HCT116 (cell line): ENCODE data around the gene PLPP7. TPM values are rescaled to one million over a fixed set of nuclear protein-coding genes. Genes with fewer than 3 reads are reported as not detected.

Source experiments
- ATAC-seq: fragments of 200-7000 bp; cut with Tn5 transposase; 2 replicates; pipeline ENCODE4 v1.9.1; 2020; ENCODE audit warnings: mild to moderate bottlenecking, moderate library complexity
- BruUV-seq: library from RNA; stranded (reverse); fragments of 400-500 nt; replicated peaks from 2 replicates; lab custom pipeline; 2021; lab: Mats Ljungman, UMichigan
- CTCF ChIA-PET: fragments of 300-600 bp; sonication (Branson Sonifier 250); formaldehyde crosslinking; loops from one replicate; lab custom pipeline; 2021; ENCODE audit warnings: antibody characterized with exemption; lab: Charles Lee
- POLR2A ChIA-PET: fragments of 300-600, 350-600 bp; sonication (Branson Sonifier 250); formaldehyde crosslinking; loops from one replicate; lab custom pipeline; 2021; ENCODE audit warnings: antibody characterized with exemption; lab: Charles Lee
- RAD21 ChIA-PET, 2 experiments: fragments of 300-600 bp; sonication (Branson Sonifier 250); formaldehyde crosslinking; loops; one replicate each; lab custom pipeline; 2023; ENCODE audit warnings: low total read pairs in 2 of 2; ENCODE audit not compliant: uncharacterized antibody in 2 of 2, unreplicated experiment in 2 of 2, low non-redundant PET in 1 of 2; lab: Charles Lee
- DNase-seq: peaks from one replicate; pipeline ENCODE4 v3.0.0-alpha.2; 2010; ENCODE audit warnings: low read depth, low spot score
- H2AFZ ChIP-seq: fragments of 200-600 bp; shearing (Covaris generic), sonication (generic); 2 replicates; pipeline ENCODE4 v1.6.1; 2017; ENCODE audit warnings: low read depth, mixed run types, mixed read lengths, antibody characterized with exemption, low read length; ENCODE audit not compliant: poor library complexity, severe bottlenecking
- H3K27ac ChIP-seq: 2 replicates; pipeline ENCODE4 v1.5.1; 2012; ENCODE audit warnings: low read depth, low read length
- H3K27me3 ChIP-seq: fragments of 200-600 bp; sonication (generic); 2 replicates; pipeline ENCODE4 v1.6.1; 2016; ENCODE audit warnings: mixed run types, low read length, mixed read lengths; ENCODE audit not compliant: insufficient read depth
- H3K36me3 ChIP-seq, 2 experiments: fragments of 200-500 bp in 1 of 2; fragments of 200-600 bp in 1 of 2; sonication (Bioruptor generic) in 1 of 2; sonication (generic) in 1 of 2; 2 replicates each; pipeline versions ENCODE4 v1.5.1 to v1.6.1; 2014 to 2016; ENCODE audit warnings: low read length in 2 of 2, inconsistent platforms in 1 of 2, mixed read lengths in 1 of 2, mixed run types in 1 of 2; ENCODE audit not compliant: insufficient read depth in 2 of 2, control insufficient read depth in 1 of 2
- H3K4me1 ChIP-seq, 2 experiments: fragments of 200-600 bp in 1 of 2; sonication (generic) in 1 of 2; 2 replicates each; pipeline versions ENCODE4 v1.5.1 to v1.6.1; 2012 to 2017; ENCODE audit warnings: low read length in 2 of 2, inconsistent platforms in 1 of 2, mild to moderate bottlenecking in 1 of 2, mixed read lengths in 1 of 2, mixed run types in 1 of 2, moderate library complexity in 1 of 2; ENCODE audit not compliant: insufficient read depth in 2 of 2, control insufficient read depth in 1 of 2
- H3K4me2 ChIP-seq: fragments of 200-600 bp; sonication (generic); 2 replicates; pipeline ENCODE4 v1.6.1; 2017; ENCODE audit warnings: mixed run types, low read length, mixed read lengths
- H3K4me3 ChIP-seq, 2 experiments: fragments of 200-600 bp in 1 of 2; sonication (generic) in 1 of 2; replicated peaks in 1 of 2; 2 replicates each; pipeline ENCODE4 v1.5.1; 2011 to 2016; ENCODE audit warnings: low read length in 2 of 2, control low read depth in 1 of 2, low read depth in 1 of 2, mild to moderate bottlenecking in 1 of 2, mixed read lengths in 1 of 2, mixed run types in 1 of 2
- H3K79me2 ChIP-seq: fragments of 200-600 bp; sonication (generic); 2 replicates; pipeline ENCODE4 v1.6.1; 2017; ENCODE audit warnings: mild to moderate bottlenecking, mixed run types, low read length, moderate library complexity, mixed read lengths; ENCODE audit not compliant: insufficient read depth
- H3K9ac ChIP-seq: fragments of 200-600 bp; sonication (generic); 2 replicates; pipeline ENCODE4 v1.6.1; 2016; ENCODE audit warnings: low read length, mixed read lengths
- H3K9me2 ChIP-seq: fragments of 200-600 bp; sonication (generic), shearing (Covaris generic); 2 replicates; pipeline ENCODE4 v1.6.1; 2017; ENCODE audit warnings: mixed run types, mild to moderate bottlenecking, moderate library complexity; ENCODE audit not compliant: insufficient read depth
- H3K9me3 ChIP-seq, 2 experiments: fragments of 200-500 bp in 1 of 2; fragments of 200-600 bp in 1 of 2; sonication (Bioruptor generic) in 1 of 2; sonication (generic) in 1 of 2; 2 replicates each; pipeline ENCODE4 v1.6.1; 2014 to 2017; ENCODE audit warnings: low read length in 2 of 2, mixed read lengths in 2 of 2, inconsistent platforms in 1 of 2, low read depth in 1 of 2, mild to moderate bottlenecking in 1 of 2, mixed run types in 1 of 2, moderate library complexity in 1 of 2; ENCODE audit not compliant: control insufficient read depth in 1 of 2, insufficient read depth in 1 of 2
- H4K20me1 ChIP-seq: fragments of 200-600 bp; sonication (generic), shearing (Covaris generic); 2 replicates; pipeline ENCODE4 v1.6.1; 2017; ENCODE audit warnings: mixed run types, mild to moderate bottlenecking, moderate library complexity; ENCODE audit not compliant: insufficient read depth
- CBX3 ChIP-seq: IDR thresholded peaks from 2 replicates; pipeline ENCODE4 v1.6.1; 2012; ENCODE audit warnings: low read depth
- CEBPB ChIP-seq: IDR thresholded peaks from 2 replicates; pipeline ENCODE4 v1.6.1; 2012; ENCODE audit warnings: low read depth
- EGR1 ChIP-seq: IDR thresholded peaks from 2 replicates; pipeline ENCODE4 v1.6.1; 2012; ENCODE audit warnings: low read depth
- ELF1 ChIP-seq: IDR thresholded peaks from 2 replicates; pipeline ENCODE4 v1.6.1; 2012; ENCODE audit warnings: low read depth, borderline replicate concordance
- EZH2 ChIP-seq: fragments of 200-600 bp; sonication (generic); IDR thresholded peaks from 2 replicates; pipeline ENCODE4 v1.6.1; 2017; ENCODE audit warnings: antibody characterized with exemption, mixed run types
- REST ChIP-seq: IDR thresholded peaks from 2 replicates; pipeline ENCODE4 v1.6.1; 2012; ENCODE audit warnings: low read depth
- SIN3A ChIP-seq: IDR thresholded peaks from 2 replicates; pipeline ENCODE4 v1.6.1; 2012; ENCODE audit warnings: low read depth
- SRF ChIP-seq: IDR thresholded peaks from 2 replicates; pipeline ENCODE4 v1.6.1; 2012; ENCODE audit warnings: low read depth
- ZBTB33 ChIP-seq: IDR thresholded peaks from 2 replicates; pipeline ENCODE4 v1.6.1; 2011; ENCODE audit warnings: mild to moderate bottlenecking, low read length, moderate library complexity; ENCODE audit not compliant: insufficient replicate concordance; ENCODE audit errors: extremely low read depth
- ZFX ChIP-seq: fragments of 450-650 bp; IDR thresholded peaks from 2 replicates; pipeline ENCODE4 v1.6.1; 2017
- ZNF274 ChIP-seq: fragments of 200-500 bp; sonication (Bioruptor generic); IDR thresholded peaks from 2 replicates; pipeline ENCODE4 v1.6.1; 2014; ENCODE audit warnings: mild to moderate bottlenecking, low read depth, low read length, inconsistent platforms
- intact Hi-C: fragments of 100-400 bp; cut with micrococcal nuclease; formaldehyde crosslinking; loops from 2 replicates; pipeline ENCODE4 v1.10.0; 2022
- total RNA-seq: library from RNA; stranded (reverse); gene quantifications from one replicate; pipeline ENCODE4 v1.2.1, GENCODE V29; 2021; ENCODE audit not compliant: unreplicated experiment

PLPP7 gene
- total RNA-seq, 1 experiment from 2014 or later, result 0.37 TPM

GRCh38 chr9:131281119-131281965, 8.2 kb upstream of the PLPP7 start:
- intact Hi-C loops, result no loop called here
- POLR2A ChIA-PET, result no interaction called here
- H3K27ac ChIP-seq, result no peak overlapping the region
- TF ChIP-seq ZBTB33 (no peak), CBX3 (no peak), EGR1 (no peak), ZNF274 (no peak), SRF (no peak), REST (no peak), ELF1 (no peak), ZFX (no peak), CEBPB (no peak), EZH2 (no peak), SIN3A (no peak)
- TF ChIP-seq, all 23 proteins: peak for 0
- no peaks in the 10 kb centered on the region for H3K9me2 ChIP-seq
- H3K27me3 ChIP-seq, result no peaks in the 10 kb centered on the region
- peaks cover 0 to 8% of the 10 kb centered on the region in 2 experiments; a peak in 1 of 4 replicates for H3K4me1 ChIP-seq
- no peaks in the 10 kb centered on the region for H3K79me2 ChIP-seq
- no TSS peak for BruUV-seq
- no peak for DNase-seq
- ChIA-PET CTCF (no interaction called here), RAD21 (no interaction called here)
- no peaks in the 10 kb centered on the region for H3K36me3 ChIP-seq
- H3K4me3 ChIP-seq, result no peak overlapping the region
- no peaks in the 10 kb centered on the region for H4K20me1 ChIP-seq
- no peak overlapping the region for H2AFZ ChIP-seq
- no peak overlapping the region for H3K4me2 ChIP-seq
- no peak for ATAC-seq
- H3K9me3 ChIP-seq, result no peaks in the 10 kb centered on the region
- H3K9ac ChIP-seq, result no peak overlapping the region
